HT-29 (cell line): ENCODE results near the gene FAM81B. TPM values are rescaled to one million over a fixed set of nuclear protein-coding genes. Genes with fewer than 3 reads are reported as not detected.

Experiments
- DNase-seq: peaks from one replicate; pipeline ENCODE4 v3.0.0-alpha.2; 2015; ENCODE audit warnings: low spot score
- total RNA-seq: library from RNA; depleted of rRNA; stranded (reverse); fragments of >200 nt; shearing (Covaris generic); gene quantifications from 2 replicates; pipeline ENCODE4 v1.2.3, GENCODE V29; 2014; rRNA removed

The FAM81B gene
- total RNA-seq, 1 experiment from 2014 or later = not detected

DNA sequence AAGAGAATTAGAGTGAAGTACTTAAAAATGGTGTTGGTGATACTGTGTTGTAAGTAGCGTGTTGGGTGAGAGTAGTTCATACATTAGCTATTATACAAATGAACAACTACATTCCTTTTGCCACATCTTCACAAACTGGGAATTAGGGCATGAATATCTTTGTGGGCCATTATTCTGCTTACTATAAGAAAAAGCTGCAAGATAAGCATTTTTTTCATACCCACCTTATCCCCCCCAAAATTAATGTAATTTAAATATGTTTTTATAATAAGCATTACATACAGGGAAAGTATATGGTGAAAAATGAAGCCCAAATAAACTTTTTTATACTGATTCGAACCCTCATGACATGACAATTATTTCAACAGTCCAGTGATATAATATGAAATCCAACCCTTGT is 69.5 kb downstream of the FAM81B start:
- DNase-seq = no peak

DNA sequence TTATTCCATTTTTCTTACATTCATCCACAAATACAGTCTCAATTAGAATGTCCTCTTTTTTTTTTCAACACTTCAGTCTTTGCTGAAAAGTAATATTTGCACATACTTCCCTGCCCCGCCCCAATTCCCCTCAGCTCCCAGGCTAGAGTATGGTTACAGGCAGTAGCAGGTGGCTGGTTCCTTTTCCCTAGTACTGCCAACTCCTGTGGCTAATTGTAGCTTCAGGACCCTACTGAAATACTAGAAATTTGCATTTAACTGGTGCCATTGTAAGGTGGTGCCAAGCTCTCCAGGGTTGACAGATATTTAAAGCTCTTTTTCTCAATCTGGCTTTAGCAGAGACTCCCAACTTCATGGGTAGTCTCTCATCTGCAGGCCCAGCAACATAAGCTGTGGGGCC is 80.3 kb downstream of the FAM81B start:
- DNase-seq = no peak

DNA sequence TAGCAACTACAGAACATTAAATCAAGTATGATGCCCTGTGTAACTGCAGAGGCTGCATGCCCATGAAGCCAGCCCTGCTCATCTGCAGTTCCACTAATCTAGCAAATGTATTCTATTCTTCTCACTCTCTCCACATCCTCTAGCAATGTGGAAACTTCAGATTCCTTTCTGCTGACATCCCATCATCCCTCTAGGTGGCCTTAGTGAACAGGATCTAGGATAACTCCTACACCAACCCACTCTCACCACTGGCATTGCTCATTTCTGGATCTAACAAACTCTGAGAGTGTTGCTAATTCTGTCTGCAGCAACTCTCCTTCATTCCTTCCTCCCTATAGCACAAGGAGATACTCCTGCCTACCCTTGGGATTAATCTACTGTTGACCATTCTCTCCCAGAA is 80.8 kb downstream of the FAM81B start:
- DNase-seq = no peak

DNA sequence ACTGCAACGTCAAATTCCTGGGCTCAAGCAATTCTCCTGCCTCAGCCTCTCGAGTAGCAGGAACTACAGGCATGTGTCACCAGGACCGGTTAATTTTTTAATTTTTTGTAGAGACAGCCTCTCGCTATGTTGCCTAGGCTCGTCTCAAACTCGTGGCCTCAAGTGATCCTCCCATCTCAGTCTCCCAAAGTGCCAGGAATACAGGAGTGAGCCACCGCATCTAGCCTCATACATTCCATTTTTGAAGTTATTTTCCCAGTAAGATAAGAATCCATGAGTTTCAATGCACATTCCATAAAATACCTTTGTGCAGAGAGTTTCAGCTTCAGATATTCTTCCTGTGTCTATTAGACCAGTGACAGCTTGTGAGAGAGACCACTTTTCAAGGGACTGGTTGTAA is 93.3 kb downstream of the FAM81B start:
- DNase-seq = no peak

DNA sequence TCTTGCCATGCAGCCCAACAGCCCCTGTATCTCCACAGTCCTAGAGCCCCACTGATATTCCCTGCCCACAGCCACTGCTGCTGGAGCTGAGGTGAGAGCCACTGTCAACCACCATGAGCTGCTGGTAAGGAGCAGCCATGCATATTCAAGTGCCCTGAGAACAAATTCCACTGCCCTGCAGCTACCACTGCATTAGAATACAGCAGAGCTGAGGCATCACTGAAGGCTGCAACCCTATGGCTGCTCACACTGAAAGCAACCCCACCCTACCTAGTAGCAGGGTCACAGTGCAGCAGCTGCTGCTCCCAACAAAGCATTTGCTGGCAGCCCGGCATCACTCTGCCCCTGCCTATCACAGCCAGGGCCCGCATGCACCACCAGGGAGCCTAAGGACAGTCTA is 95.0 kb downstream of the FAM81B start:
- no peak for DNase-seq

DNA sequence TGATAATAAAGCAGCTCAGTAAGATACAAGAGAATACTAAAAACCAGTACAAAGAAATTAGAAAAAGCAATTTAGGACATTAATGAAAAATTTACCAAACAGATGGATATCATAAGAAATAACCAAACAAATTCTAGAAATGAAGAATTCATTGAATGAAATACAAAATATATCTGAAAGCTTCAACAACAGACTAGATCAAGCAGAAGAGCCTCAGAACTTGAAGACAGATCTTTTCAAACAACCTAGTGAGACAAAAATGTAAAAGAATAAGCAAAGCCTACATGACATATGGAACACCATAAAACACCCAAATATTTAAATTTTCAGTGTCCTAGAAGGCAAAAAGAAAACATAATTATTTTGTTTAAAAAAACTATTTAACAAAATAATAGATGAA is 96.7 kb downstream of the FAM81B start:
- no peak for DNase-seq

Other genes starting within 250 kb of the FAM81B start
- gene MCTP1, start 106.3 kb upstream of the FAM81B start, total RNA-seq = 4.2 and 4.5 TPM in 2 replicates
- gene SKIC3, start 163.6 kb downstream of the FAM81B start, total RNA-seq = 21.6 and 30.0 TPM in 2 replicates
- 1.7 and 2.3 TPM in 2 replicates for gene ARSK, start 163.7 kb downstream of the FAM81B start, total RNA-seq
- not detected in 2 replicates for gene GPR150, start 228.7 kb downstream of the FAM81B start, total RNA-seq